BLaER1 (cell line): ENCODE measurements around the gene B4GALT7.
A peak's percentile ranks its signal among the peaks of the same experiment; 100 is the strongest.
"Not testable (repeated sequence)": the region's sequence is repeated elsewhere in the genome, so short reads cannot be mapped to it uniquely, and the experiment has no call there.

Experiments
- H3K27ac ChIP-seq: shearing (Covaris generic); formaldehyde crosslinking; 2 replicates; pipeline ENCODE4 v1.8.1; 2022
- H3K27me3 ChIP-seq: shearing (Covaris generic); formaldehyde crosslinking; 2 replicates; pipeline ENCODE4 v1.8.1; 2022
- H3K36me3 ChIP-seq: shearing (Covaris generic); formaldehyde crosslinking; 2 replicates; pipeline ENCODE4 v1.8.1; 2022
- H3K4me1 ChIP-seq: shearing (Covaris generic); formaldehyde crosslinking; 2 replicates; pipeline ENCODE4 v1.8.1; 2022
- H3K4me2 ChIP-seq: shearing (Covaris generic); formaldehyde crosslinking; 2 replicates; pipeline ENCODE4 v1.8.1; 2022
- H3K4me3 ChIP-seq: shearing (Covaris generic); formaldehyde crosslinking; 2 replicates; pipeline ENCODE4 v1.8.1; 2022
- H3K9ac ChIP-seq: shearing (Covaris generic); formaldehyde crosslinking; 2 replicates; pipeline ENCODE4 v1.8.1; 2022
- H3K9me3 ChIP-seq: shearing (Covaris generic); formaldehyde crosslinking; 2 replicates; pipeline ENCODE4 v1.8.1; 2022
- H4K20me1 ChIP-seq: shearing (Covaris generic); formaldehyde crosslinking; 2 replicates; pipeline ENCODE4 v1.8.1; 2022
- Cebpa-rat ChIP-seq: shearing (Covaris generic); IDR thresholded peaks from 2 replicates; pipeline ENCODE4 v1.8.1; 2022

The B4GALT7 gene

GRCh38 chr5:177607452-177608192 is 7.7 kb downstream of the B4GALT7 start:
- H3K9ac ChIP-seq, result peak overlapping the region; percentile 73; the same call in 1 of the 2 replicates

GRCh38 chr5:177608243-177609075 is 8.5 kb downstream of the B4GALT7 start:
- TF ChIP-seq Cebpa-rat, result no peak
- Histone ChIP-seq H3K27me3 (no peaks in the 10 kb centered on the region), H3K36me3 (peaks cover 67% of the 10 kb centered on the region), H3K4me1 (peaks cover 65% of the 10 kb centered on the region), H3K9me3 (no peaks in the 10 kb centered on the region), H3K9ac (peak overlapping the region; percentile 73), H4K20me1 (no peaks in the 10 kb centered on the region), H3K27ac (peak overlapping the region; percentile 93), H3K4me2 (peak overlapping the region; percentile 72), H3K4me3 (no peak overlapping the region; the same call in 1 of the 2 replicates)

More at GRCh38 chr5:177607452-177608192, 7.7 kb downstream of the B4GALT7 start:
- Histone ChIP-seq H3K4me1 (peaks cover 62% of the 10 kb centered on the region), H3K27ac (peak overlapping the region; percentile 93), H3K36me3 (peaks cover 59% of the 10 kb centered on the region), H3K4me3 (no peak overlapping the region), H4K20me1 (no peaks in the 10 kb centered on the region), H3K4me2 (peak overlapping the region; percentile 72), H3K27me3 (no peaks in the 10 kb centered on the region), H3K9me3 (no peaks in the 10 kb centered on the region)
- no peak for TF ChIP-seq Cebpa-rat

GRCh38 chr5:177609076-177610059 is 9.4 kb downstream of the B4GALT7 start:
- peak overlapping the region; percentile 72 for H3K4me2 ChIP-seq
- H3K4me1 ChIP-seq, result peaks cover 65% of the 10 kb centered on the region
- H3K36me3 ChIP-seq, result peaks cover 68% of the 10 kb centered on the region
- H3K27me3 ChIP-seq, result no peaks in the 10 kb centered on the region
- peak overlapping the region; percentile 73 for H3K9ac ChIP-seq
- peak overlapping the region; percentile 93 for H3K27ac ChIP-seq
- no peaks in the 10 kb centered on the region for H4K20me1 ChIP-seq
- no peak for TF ChIP-seq Cebpa-rat
- no peak overlapping the region; the same call in 1 of the 2 replicates for H3K4me3 ChIP-seq
- H3K9me3 ChIP-seq, result no peaks in the 10 kb centered on the region

- Histone ChIP-seq H3K4me1 (peaks cover 65% of the 10 kb centered on the region), H3K36me3 (peaks cover 61% of the 10 kb centered on the region), H3K9ac (peak overlapping the region; percentile 73), H3K4me2 (peak overlapping the region; percentile 72), H3K27me3 (no peaks in the 10 kb centered on the region), H3K27ac (peak overlapping the region; percentile 93), H3K4me3 (no peak overlapping the region), H4K20me1 (no peaks in the 10 kb centered on the region), H3K9me3 (no peaks in the 10 kb centered on the region)
- no peak for TF ChIP-seq Cebpa-rat
Observed at GRCh38 chr5:177610131-177610769, 10.3 kb downstream of the B4GALT7 start.

GRCh38 chr5:177610770-177611445 is 11.0 kb downstream of the B4GALT7 start:
- H3K27ac ChIP-seq, result peak overlapping the region; percentile 93
- H3K9me3 ChIP-seq, result no peaks in the 10 kb centered on the region
- peak overlapping the region; percentile 73 for H3K9ac ChIP-seq
- no peak for TF ChIP-seq Cebpa-rat
- H3K27me3 ChIP-seq, result no peaks in the 10 kb centered on the region
- H3K4me2 ChIP-seq, result peak overlapping the region; percentile 72
- H3K4me1 ChIP-seq, result peaks cover 65% of the 10 kb centered on the region
- H3K4me3 ChIP-seq, result no peak overlapping the region
- H4K20me1 ChIP-seq, result no peaks in the 10 kb centered on the region
- peaks cover 54% of the 10 kb centered on the region for H3K36me3 ChIP-seq

DNA sequence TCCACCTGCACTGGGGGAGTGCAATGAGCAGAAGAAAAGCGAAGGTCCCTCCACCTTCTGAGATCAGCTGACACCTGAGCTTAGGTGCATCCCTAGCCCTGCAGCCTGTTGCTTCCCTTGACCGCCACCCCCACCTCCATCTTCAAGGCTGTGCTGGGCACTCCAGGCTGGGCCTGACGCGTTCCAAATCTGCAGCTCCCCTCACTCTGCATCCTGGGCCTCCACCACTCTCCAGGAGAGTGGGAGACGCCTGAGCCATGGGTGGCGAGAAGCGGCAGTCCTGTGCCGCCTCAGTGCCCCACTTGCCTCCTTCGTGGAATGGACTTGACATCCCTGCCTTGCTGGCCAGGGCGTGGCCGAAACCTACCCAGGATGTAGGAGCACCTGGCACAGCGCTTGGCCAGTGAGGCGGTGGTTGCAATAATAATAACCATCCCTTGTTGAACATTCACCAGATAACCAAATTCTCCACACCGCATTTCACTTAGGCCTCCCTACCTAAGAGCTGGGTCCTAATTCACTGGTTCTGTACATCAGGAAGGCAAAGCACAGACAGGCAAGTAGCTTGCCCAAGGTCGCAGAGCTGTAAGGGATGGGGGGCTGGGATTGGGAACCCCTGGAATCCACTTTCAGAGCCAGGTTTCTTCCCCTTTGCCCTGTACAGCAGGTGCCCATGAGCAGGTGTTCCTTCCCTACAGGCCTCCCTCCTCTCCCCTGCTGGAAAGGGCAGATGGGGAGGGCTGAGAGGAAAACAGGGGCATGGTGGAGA is 11.7 kb downstream of the B4GALT7 start:
- Histone ChIP-seq H3K9ac (peak overlapping the region; percentile 32; the same call in 1 of the 2 replicates), H3K4me1 (peaks cover 63% of the 10 kb centered on the region), H3K4me3 (no peak overlapping the region), H3K4me2 (peak overlapping the region; percentile 72), H3K36me3 (peaks cover 54% of the 10 kb centered on the region), H3K9me3 (no peaks in the 10 kb centered on the region), H3K27me3 (no peaks in the 10 kb centered on the region), H4K20me1 (no peaks in the 10 kb centered on the region), H3K27ac (peak overlapping the region; percentile 93)
- TF ChIP-seq Cebpa-rat, result no peak

- Histone ChIP-seq H3K4me2 (no peak overlapping the region; the same call in 1 of the 2 replicates), H3K4me3 (no peak overlapping the region), H3K9ac (peak overlapping the region; percentile 32; the same call in 1 of the 2 replicates), H3K9me3 (peaks cover 2% of the 10 kb centered on the region; the same call in 1 of the 2 replicates), H3K36me3 (peaks cover 55% of the 10 kb centered on the region), H3K27me3 (no peaks in the 10 kb centered on the region), H3K27ac (peak overlapping the region; percentile 93), H3K4me1 (peaks cover 57% of the 10 kb centered on the region), H4K20me1 (no peaks in the 10 kb centered on the region)
- TF ChIP-seq Cebpa-rat, result no peak
Observed at GRCh38 chr5:177612215-177612673, 12.3 kb downstream of the B4GALT7 start.

GRCh38 chr5:177620560-177620959 is 20.6 kb downstream of the B4GALT7 start:
- no peaks in the 10 kb centered on the region for H3K4me1 ChIP-seq
- H3K9me3 ChIP-seq, result peaks cover 63% of the 10 kb centered on the region
- TF ChIP-seq Cebpa-rat, result no peak
- H4K20me1 ChIP-seq, result no peaks in the 10 kb centered on the region
- no peaks in the 10 kb centered on the region for H3K27me3 ChIP-seq
- no peak overlapping the region for H3K9ac ChIP-seq
- peaks cover 96% of the 10 kb centered on the region for H3K36me3 ChIP-seq
- H3K4me3 ChIP-seq, result no peak overlapping the region
- H3K4me2 ChIP-seq, result no peak overlapping the region
- H3K27ac ChIP-seq, result no peak overlapping the region

GRCh38 chr5:177624172-177624571 is 24.2 kb downstream of the B4GALT7 start:
- H4K20me1 ChIP-seq, H3K4me2 ChIP-seq, H3K9ac ChIP-seq, H3K27me3 ChIP-seq, H3K27ac ChIP-seq, H3K4me1 ChIP-seq, H3K4me3 ChIP-seq: not testable (repeated sequence)
- peaks cover 42% of the 10 kb centered on the region for H3K9me3 ChIP-seq
- peaks cover 93% of the 10 kb centered on the region for H3K36me3 ChIP-seq

GRCh38 chr5:177630186-177630585 is 30.3 kb downstream of the B4GALT7 start:
- not testable (repeated sequence) for H3K9me3 ChIP-seq, H3K4me2 ChIP-seq, H4K20me1 ChIP-seq, H3K27me3 ChIP-seq, H3K9ac ChIP-seq, H3K4me3 ChIP-seq, H3K27ac ChIP-seq, H3K4me1 ChIP-seq
- peaks cover 53% of the 10 kb centered on the region for H3K36me3 ChIP-seq

DNA sequence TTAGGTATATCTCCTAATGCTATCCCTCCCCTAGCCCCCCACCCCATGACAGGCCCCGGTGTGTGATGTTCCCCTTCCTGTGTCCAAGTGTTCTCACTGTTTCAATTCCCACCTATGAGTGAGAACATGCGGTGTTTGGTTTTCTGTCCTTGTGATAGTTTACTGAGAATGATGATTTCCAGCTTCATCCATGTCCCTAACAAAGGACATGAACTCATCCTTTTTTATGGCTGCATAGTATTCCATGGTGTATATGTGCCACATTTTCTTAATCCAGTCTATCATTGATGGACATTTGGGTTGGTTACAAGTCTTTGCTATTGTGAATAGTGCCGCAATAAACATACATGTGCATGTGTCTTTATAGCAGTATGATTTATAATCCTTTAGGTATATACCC is 35.0 kb downstream of the B4GALT7 start:
- H3K4me3 ChIP-seq, H3K4me2 ChIP-seq, H4K20me1 ChIP-seq, H3K4me1 ChIP-seq, H3K27ac ChIP-seq, H3K27me3 ChIP-seq, H3K9ac ChIP-seq: not testable (repeated sequence)
- peaks cover 33% of the 10 kb centered on the region for H3K36me3 ChIP-seq
- peaks cover 22% of the 10 kb centered on the region for H3K9me3 ChIP-seq
